HG03575 (cell line): ENCODE results near the gene ARMS2.

Experiments
- ATAC-seq: cut with Tn5 transposase; IDR thresholded peaks from one replicate; pipeline ENCODE4 v1.9.1; 2021; ENCODE audit not compliant: unreplicated experiment, insufficient number of reproducible peaks, low FRiP score; ENCODE audit errors: extremely low read depth

Gene ARMS2

GRCh38 chr10:122448600-122448999, 5.9 kb upstream of the ARMS2 start:
- ATAC-seq, result no peak

- no peak for ATAC-seq
These were observed 5.3 kb upstream of the ARMS2 start for GRCh38 chr10:122449153-122449552.

DNA sequence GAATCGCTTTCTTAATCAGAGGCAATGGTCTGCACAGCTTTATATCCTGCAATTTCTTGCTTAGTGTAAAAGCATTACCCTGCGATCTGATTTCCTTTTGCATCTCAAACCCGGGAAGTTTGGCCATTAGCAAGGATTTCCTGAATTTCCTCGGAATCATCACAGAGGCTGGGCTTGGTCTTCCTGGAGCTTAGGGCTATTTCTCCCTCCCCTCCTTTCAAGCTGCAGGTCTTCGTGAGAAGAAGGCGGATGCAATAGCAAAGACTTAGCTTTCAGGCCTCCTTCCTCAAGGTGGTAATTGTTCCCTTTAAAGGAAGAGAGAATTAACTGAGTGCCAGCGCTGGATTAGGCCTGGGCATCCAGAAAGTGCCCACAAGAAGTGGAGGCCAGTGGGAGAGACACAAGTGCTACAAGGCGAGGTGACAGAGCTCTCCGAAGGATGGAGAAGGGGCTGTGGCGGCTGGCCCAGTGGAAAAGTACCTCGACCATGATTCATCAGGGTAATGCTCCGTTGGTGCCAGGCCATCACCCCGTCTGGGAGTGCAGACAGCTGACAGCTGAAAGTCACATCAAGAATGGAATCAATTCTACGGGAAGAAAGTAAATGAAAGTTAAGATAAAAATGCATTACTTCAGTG, 4.0 kb upstream of the ARMS2 start:
- no peak for ATAC-seq

GRCh38 chr10:122454071-122454470, 382 bp upstream of the ARMS2 start:
- ATAC-seq, result no peak

DNA sequence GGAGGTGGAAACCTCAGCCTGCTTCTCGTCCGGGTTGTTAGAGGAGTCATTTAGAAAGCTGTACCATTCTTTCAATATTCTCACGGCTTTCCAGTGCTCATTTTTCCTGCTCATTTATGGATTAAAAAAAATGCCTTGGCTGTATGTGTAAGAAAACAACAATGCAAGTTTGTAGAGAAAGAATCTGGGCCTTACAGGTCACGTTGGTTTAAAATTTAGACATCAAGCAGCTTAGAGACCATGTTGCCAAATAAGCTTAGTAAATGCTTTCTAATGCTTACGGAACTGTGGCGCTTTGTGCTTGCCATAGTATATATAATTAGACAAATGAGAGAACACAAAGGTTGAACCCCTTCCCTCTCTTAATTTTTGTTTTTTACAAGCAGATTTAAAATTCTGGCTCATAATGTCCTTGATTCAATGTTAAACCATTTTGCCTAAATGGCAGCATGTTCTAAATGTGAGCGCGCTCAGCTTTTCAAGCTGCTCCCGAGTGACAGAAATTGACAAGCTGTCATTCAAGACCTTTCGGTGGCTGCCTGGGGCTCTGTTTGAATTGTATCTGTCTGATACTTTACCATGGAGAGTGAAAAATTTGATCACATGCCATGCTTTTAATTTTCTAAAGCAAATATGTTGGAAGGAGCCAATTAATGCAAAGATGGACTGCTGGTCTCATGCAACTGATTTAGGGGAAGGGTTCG, 1.1 kb downstream of the ARMS2 start:
- no peak for ATAC-seq

DNA sequence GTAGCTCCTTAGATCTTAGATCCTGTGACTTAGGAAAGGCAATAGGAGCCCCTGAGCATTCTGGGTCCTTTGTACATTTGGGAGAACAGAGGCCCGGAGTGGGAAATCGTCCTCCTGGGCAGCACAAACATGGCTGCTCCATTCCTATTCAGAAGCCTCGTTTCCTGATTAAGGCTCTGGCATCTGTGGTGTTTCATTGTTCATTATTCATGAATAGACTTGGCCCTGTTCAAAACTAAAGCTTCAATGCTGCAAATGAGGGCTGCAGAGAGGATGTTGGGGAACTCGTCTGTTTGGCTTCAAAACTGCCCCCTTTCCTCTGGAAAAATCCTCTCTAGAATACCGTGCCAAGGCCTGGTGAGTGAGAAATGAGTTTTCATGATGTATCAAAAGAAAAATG, 3.5 kb downstream of the ARMS2 start:
- ATAC-seq, result no peak

- no peak for ATAC-seq
These were observed 4.2 kb downstream of the ARMS2 start for GRCh38 chr10:122458693-122459092.

- ATAC-seq, result no peak
These were observed 5.3 kb downstream of the ARMS2 start for GRCh38 chr10:122459561-122460273.

DNA sequence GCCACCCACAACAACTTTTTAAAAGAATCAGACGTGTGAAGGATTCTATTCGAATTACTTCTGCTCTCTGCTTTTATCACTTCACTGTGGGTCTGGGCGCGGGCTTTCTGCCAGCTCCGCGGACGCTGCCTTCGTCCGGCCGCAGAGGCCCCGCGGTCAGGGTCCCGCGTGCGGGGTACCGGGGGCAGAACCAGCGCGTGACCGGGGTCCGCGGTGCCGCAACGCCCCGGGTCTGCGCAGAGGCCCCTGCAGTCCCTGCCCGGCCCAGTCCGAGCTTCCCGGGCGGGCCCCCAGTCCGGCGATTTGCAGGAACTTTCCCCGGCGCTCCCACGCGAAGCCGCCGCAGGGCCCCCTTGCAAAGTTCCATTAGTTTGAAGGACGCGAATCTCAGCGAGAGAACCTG, 6.4 kb downstream of the ARMS2 start:
- no peak for ATAC-seq

DNA sequence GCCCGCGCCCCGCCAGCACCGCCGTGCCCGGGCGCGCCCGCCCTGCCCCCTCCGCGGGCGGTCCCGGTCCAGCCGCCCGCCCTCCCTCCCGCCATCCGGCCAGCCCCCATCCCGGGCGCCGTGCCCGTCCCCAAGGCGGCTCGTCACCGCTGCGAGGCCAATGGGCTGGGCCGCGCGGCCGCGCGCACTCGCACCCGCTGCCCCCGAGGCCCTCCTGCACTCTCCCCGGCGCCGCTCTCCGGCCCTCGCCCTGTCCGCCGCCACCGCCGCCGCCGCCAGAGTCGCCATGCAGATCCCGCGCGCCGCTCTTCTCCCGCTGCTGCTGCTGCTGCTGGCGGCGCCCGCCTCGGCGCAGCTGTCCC, 6.9 kb downstream of the ARMS2 start, which contains the start of gene HTRA1:
Gene HTRA1, plus strand, starts transcription at position 187 of the 362 bp plus-strand sequence. Its CDS starts 100 bp downstream, at position 287.
- no peak for ATAC-seq

DNA sequence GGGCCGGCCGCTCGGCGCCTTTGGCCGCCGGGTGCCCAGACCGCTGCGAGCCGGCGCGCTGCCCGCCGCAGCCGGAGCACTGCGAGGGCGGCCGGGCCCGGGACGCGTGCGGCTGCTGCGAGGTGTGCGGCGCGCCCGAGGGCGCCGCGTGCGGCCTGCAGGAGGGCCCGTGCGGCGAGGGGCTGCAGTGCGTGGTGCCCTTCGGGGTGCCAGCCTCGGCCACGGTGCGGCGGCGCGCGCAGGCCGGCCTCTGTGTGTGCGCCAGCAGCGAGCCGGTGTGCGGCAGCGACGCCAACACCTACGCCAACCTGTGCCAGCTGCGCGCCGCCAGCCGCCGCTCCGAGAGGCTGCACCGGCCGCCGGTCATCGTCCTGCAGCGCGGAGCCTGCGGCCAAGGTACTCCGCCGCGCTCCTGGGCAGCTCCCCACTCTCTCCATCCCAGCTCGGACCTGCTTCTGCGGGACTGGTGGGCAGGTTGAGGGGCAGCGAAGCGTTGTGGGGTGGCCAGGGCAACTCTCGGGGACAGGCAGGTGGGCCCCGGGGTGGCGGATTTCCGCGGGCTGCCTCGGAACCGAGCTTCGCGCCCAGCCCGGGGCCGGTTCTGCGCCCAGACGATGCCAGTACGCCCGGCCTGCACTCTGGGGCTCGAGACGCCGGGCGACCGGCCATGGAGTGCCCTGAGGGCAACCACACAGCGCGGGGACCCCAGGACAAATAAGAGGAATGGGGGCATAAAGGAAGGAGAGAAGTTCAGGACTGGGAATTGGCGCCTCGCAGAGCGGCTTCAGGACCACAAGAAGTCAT, 7.5 kb downstream of the ARMS2 start:
- ATAC-seq, result no peak

GRCh38 chr10:122462533-122463465, 8.3 kb downstream of the ARMS2 start:
- ATAC-seq, result no peak

DNA sequence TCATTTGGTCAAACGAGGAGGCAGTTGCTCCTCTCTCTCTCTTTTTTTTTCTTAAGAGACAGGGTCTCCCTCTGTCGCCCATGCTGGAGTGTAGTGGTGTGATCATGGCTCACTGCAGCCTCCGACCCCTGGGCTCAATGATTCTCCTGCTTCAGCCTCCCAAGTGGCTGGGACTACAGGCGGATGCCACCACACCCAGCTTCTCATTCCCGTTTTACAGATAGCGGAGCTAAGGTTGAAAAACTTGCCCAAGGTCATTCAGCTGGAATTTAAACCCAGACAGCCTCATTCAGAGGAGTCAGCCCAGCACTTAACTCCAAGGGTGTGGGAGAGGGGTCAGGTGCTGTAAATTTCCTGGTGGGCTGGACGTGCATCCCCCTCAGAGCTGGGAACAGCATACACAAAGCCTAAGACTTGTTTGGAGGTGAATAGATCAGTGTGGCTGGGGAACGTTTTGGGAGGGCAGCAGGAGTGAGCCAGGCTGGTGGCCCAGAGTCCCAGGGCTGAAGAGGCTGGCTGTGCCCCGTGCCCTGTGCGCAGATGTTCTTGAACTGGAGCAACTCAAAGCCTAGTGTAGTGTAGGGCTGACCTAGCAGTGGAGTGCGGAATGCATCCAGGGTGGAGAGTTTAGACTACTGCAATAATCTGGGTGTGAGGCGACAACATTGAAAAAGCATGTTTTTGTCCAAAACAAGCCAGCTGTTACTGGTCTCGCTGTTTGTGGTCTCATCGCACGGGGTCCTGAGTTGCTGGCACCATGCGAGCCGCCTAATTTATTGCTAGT, 9.2 kb downstream of the ARMS2 start:
- ATAC-seq, result no peak

GRCh38 chr10:122464250-122464510, 9.7 kb downstream of the ARMS2 start:
- ATAC-seq, result no peak

DNA sequence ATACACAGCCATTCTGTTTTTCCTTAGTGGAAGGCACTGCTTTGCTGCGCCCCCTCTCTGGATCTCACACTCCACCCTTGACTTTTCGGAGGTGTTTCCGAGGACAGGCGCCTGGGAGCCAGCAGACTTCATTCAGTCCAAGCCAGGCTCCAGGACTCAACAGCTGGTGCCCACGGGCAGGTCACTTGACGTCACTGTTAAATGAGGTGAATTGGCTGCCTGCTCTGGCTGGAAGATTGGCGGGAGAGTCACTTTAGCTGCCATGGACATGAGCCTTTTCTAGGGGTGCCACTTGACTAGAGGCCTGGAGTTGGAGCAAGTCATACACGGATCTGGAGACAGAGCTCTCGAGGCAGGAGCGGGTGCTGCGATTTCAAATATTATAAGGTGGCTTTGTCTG, 10.1 kb downstream of the ARMS2 start:
- ATAC-seq, result no peak

DNA sequence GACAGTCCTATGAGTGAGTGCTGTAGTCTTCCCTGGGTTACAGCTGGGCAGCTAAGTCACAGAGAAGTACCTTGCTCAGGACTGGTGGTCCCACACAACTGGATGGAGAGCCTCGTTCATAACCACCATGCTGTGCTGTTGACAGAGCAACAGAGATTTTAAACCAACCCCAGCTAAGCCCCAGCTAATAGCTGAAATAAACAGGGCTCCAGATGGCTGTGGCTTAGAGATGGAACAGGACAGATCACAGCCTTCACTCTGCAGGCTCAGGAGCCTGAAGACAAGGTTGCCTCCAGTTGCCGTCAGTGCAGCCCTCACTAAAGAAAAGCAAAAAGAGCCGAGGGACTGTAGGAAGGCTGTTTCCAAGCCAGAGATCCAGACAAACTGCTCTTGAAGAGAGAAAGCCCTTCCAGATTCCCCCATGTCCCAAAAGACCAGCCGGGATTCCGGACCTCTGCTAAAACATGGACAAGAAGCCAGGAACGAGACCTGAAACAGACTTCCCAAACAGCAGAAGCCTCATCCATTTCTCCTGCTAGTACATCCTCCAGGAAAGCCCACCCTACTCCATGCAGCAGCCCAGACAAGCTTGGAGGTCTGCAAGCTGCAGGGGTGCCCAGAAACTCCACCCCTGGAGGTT, 11.1 kb downstream of the ARMS2 start:
- no peak for ATAC-seq

GRCh38 chr10:122466951-122467381, 12.5 kb downstream of the ARMS2 start:
- ATAC-seq, result no peak
